SK-N-SH (cell line): ENCODE measurements around the gene TFIP11.

Experiments
- CHD2 ChIP-seq: fragments of 150-350 bp; IDR thresholded peaks from 2 replicates; pipeline ENCODE4 v1.6.1; 2018; ENCODE audit warnings: low read length; ENCODE audit not compliant: partially characterized antibody
- CTCF ChIP-seq: fragments of 200-600 bp; sonication (generic); IDR thresholded peaks from 2 replicates; pipeline ENCODE4 v1.6.1; 2017; ENCODE audit warnings: antibody characterized with exemption, mild to moderate bottlenecking, moderate library complexity
- EZH2phosphoT487 ChIP-seq: fragments of 200-600 bp; sonication (generic); IDR thresholded peaks from 2 replicates; pipeline ENCODE4 v1.6.1; 2017; ENCODE audit warnings: low read depth, mixed run types, mild to moderate bottlenecking, antibody characterized with exemption, moderate library complexity, borderline replicate concordance
- FOXM1 ChIP-seq: IDR thresholded peaks from 2 replicates; pipeline ENCODE4 v1.4.0; 2012; ENCODE audit warnings: low read depth, mild to moderate bottlenecking
- MAX ChIP-seq: IDR thresholded peaks from 2 replicates; pipeline ENCODE4 v1.4.0; 2012; ENCODE audit warnings: low read depth
- PBX3 ChIP-seq: IDR thresholded peaks from 2 replicates; pipeline ENCODE4; 2012
- SIN3A ChIP-seq: IDR thresholded peaks from 2 replicates; pipeline ENCODE4 v1.6.1; 2012; ENCODE audit warnings: low read depth, mild to moderate bottlenecking, low read length, moderate library complexity, borderline replicate concordance
- SMC3 ChIP-seq: IDR thresholded peaks from 2 replicates; pipeline ENCODE4 v1.6.1; 2012; ENCODE audit warnings: low read depth, low read length, improper control_type of control experiment
- TAF1 ChIP-seq: IDR thresholded peaks from 2 replicates; pipeline ENCODE4 v1.6.1; 2012; ENCODE audit warnings: low read depth, mild to moderate bottlenecking, low read length, moderate library complexity, borderline replicate concordance
- ZBTB33 ChIP-seq: IDR thresholded peaks from 2 replicates; pipeline ENCODE4 v1.4.0; 2012; ENCODE audit warnings: low read depth, borderline replicate concordance

GRCh38 chr22:26529345-26529744, 17.1 kb upstream of the TFIP11 start:
- TF ChIP-seq CTCF (no peak), SIN3A (no peak), FOXM1 (no peak), MAX (no peak), CHD2 (no peak), SMC3 (no peak), PBX3 (no peak), TAF1 (no peak), EZH2phosphoT487 (no peak), ZBTB33 (no peak)
